H1 (cell line): Measurements from ENCODE around the gene RNF182. TPM values are rescaled to one million over a fixed set of nuclear protein-coding genes. Genes with fewer than 3 reads are reported as not detected.

Experiments used
- BACH1 ChIP-seq: IDR thresholded peaks from 2 replicates; pipeline ENCODE4 v1.6.1; 2012; ENCODE audit warnings: low read length, improper control_type of control experiment
- CEBPB ChIP-seq: IDR thresholded peaks from 2 replicates; pipeline ENCODE4 v1.6.1; 2012; ENCODE audit warnings: low read depth, low read length
- CHD7 ChIP-seq: fragments of 300-600 bp; sonication (generic); IDR thresholded peaks from 2 replicates; pipeline ENCODE4 v1.7.1; 2012; ENCODE audit warnings: low read length, moderate library complexity, mild to moderate bottlenecking, inconsistent platforms; ENCODE audit not compliant: insufficient replicate concordance
- HDAC6 ChIP-seq: IDR thresholded peaks from one replicate; pipeline ENCODE4 v1.7.1; 2012; ENCODE audit warnings: low read depth, mild to moderate bottlenecking, inconsistent platforms, low read length, moderate library complexity
- KDM1A ChIP-seq: fragments of 200-600, 300-600 bp; sonication (generic); IDR thresholded peaks from 2 replicates; pipeline ENCODE4 v1.7.1; 2016; ENCODE audit warnings: mild to moderate bottlenecking, low read length, borderline replicate concordance
- SIRT6 ChIP-seq: IDR thresholded peaks from one replicate; pipeline ENCODE4 v1.7.1; 2012; ENCODE audit warnings: low read length, inconsistent platforms
- SP1 ChIP-seq: IDR thresholded peaks from 2 replicates; pipeline ENCODE4 v1.6.1; 2011; ENCODE audit warnings: low read depth, low read length
- SUZ12 ChIP-seq: fragments of 200-600 bp; sonication (generic); IDR thresholded peaks from 2 replicates; pipeline ENCODE4 v1.6.1; 2012; ENCODE audit warnings: mild to moderate bottlenecking, inconsistent platforms, low read length, moderate library complexity, mixed read lengths
- TAF7 ChIP-seq: optimal IDR thresholded peaks from 2 replicates; pipeline ENCODE3; 2011; ENCODE audit warnings: low read depth, mild to moderate bottlenecking, inconsistent platforms, low read length, moderate library complexity, borderline replicate concordance
- polyA plus RNA-seq, 7 experiments: library from polyadenylated mRNA; depleted of rRNA in 3 of 7; stranded (reverse) in 5 of 7; unstranded in 2 of 7; fragments of >200 nt in 5 of 7; fragments of 200-250 nt in 2 of 7; gene quantifications; 1 replicate in 5 of 7; 2 replicates in 1 of 7; 4 replicates in 1 of 7; pipeline versions ENCODE4 v1.2.1 to v1.2.3, GENCODE V29; 2011 to 2013; ENCODE audit warnings: missing spikeins in 2 of 7, mixed read lengths in 2 of 7
- total RNA-seq: library from RNA; stranded (reverse); fragmentation: NEBNext Ultra II Directional; extraction: Animal tissue kit (Norgen Biotek cat#: 25700); gene quantifications from 2 replicates; pipeline ENCODE4 v1.2.1, GENCODE V29; 2021

The RNF182 gene
- total and polyA plus RNA-seq, 2 of the 8 experiments (the other 6 are each of a cell fraction or from before 2014, with no cell fraction given): 6.2 to 10.7 TPM

- TF ChIP-seq CHD7 (no peak), TAF7 (no peak), KDM1A (no peak), BACH1 (no peak), SIRT6 (no peak), SP1 (no peak), SUZ12 (no peak), HDAC6 (no peak), CEBPB (no peak)
- TF ChIP-seq, all 59 proteins: peak for 0
These were observed 1.6 kb downstream of the RNF182 start (continued) for GRCh38 chr6:13926378-13926777.
